ENCODE results near the gene ENTPD8. TPM values are rescaled to one million over a fixed set of nuclear protein-coding genes. Genes with fewer than 3 reads are reported as not detected.
A peak's percentile ranks its signal among the peaks of the same experiment; 100 is the strongest.
"Not testable (repeated sequence)": the region's sequence is repeated elsewhere in the genome, so short reads cannot be mapped to it uniquely, and the experiment has no call there.

The ENTPD8 gene
- total RNA-seq, 1 experiment from 2014 or later = 0.76 TPM

DNA sequence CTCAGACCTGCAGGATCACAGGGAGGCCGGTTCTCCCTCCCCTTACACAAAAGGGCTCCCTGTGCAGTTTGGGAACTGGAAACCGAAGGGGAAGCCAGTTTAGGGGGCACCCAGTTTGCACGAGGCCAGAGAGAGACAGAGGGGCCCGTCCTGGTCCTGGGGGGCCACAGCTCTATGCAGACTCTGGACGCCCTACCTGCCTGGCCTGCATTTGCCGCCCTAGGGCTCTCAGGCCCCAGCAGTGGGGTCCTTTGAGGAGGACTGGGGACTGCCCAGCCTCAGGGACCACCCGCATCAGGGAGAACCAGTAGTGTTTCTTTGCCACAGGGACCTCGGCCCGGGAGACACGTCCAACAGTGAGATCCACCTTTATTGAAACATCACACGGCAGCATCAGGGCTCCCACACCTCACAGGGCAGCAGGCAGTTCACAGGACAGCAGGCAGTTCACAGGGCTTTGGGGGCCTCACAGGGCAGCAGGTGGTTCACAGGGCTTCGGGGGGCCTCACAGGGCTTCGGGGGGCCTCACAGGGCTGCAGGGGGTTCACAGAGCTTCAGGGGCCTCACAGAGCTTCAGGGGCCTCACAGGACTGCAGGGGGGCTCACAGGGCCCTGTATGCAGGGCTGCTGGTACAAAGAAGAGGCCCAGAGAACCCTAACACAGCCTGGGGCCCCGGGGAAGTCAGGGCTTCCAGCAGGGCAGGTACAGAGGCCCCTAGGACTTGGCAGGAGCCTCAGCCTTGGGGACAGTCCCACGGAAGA, 18.6 kb upstream of the ENTPD8 start:
- no peak for DNase-seq (ENCODE audit: low spot score)

DNA sequence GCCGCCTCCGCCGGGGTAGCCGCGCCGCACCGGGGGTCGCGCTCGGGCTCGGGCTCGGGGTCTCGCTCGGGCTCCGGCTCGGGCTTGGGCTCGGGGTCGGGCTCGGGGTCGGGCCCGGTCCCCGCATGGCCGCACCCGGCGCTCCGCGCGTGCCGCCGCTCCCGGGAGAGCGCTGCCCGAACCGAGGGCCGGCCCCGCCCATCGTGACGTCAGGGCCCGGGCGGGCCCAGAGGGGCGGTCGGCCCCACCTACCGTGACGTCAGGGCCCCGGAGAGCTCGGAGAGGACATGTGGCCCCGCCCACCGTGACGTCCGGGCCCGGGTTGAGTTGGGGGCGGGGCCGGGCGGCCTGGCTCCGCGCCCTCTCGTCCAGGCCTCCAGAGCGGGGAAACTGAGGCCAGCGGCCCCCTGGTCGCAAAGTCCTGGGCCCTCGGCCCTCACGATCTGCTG, 18.0 kb upstream of the ENTPD8 start, which contains the start of gene NSMF:
NSMF (minus strand) TSS at position 183 of the 449 bp plus-strand sequence. CDS start 232 bp downstream, outside the sequence.
- peak; percentile 95 for DNase-seq (ENCODE audit: low spot score)

DNA sequence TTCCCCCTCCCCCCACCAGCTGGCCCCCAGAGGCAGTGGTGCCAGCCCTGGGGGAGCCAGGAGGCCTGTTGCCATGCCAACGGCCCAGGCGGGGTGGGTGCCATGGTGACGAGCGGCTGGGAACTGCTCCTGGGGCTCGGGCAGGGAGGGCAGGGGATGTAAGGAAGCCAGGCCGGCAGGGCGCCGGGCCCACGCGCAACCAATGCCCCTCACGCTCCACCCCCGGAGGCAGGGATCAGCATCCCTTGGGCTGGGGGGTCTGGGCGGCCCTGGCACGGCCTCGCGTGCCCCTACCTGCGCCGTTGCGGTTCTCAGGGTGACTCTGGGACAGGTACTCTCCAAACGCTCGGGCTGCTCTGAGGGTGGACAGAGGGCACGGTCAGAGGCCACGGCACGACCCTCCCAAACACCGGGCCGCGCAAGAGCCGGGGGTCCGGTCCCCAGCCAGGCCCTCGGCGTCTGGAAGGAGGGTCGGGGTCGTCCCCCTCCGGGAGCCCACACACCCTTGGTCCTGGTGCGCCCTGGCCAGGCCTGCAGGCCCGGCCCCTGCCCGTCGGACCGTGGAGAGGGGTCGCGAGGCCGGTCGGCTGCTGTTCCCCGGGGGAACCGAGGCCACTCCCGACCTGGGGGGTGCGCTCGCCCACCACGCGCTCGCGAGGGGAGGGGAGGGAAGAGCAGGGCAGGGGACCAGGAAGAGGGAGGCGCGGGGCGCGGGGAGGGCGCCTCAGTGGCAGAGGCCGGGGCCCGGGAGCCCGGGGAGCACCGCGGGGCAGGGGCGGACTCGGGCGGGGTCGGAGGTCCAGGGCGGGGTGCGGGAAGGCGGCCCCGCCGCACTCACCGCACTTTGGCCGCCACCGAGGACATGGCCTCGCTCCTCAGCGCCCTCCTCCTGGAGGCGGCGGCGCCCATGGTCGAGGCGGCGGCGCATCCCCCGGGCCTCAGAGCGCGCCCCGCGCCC, 17.3 kb upstream of the ENTPD8 start:
- no peak for DNase-seq (ENCODE audit: low spot score)

DNA sequence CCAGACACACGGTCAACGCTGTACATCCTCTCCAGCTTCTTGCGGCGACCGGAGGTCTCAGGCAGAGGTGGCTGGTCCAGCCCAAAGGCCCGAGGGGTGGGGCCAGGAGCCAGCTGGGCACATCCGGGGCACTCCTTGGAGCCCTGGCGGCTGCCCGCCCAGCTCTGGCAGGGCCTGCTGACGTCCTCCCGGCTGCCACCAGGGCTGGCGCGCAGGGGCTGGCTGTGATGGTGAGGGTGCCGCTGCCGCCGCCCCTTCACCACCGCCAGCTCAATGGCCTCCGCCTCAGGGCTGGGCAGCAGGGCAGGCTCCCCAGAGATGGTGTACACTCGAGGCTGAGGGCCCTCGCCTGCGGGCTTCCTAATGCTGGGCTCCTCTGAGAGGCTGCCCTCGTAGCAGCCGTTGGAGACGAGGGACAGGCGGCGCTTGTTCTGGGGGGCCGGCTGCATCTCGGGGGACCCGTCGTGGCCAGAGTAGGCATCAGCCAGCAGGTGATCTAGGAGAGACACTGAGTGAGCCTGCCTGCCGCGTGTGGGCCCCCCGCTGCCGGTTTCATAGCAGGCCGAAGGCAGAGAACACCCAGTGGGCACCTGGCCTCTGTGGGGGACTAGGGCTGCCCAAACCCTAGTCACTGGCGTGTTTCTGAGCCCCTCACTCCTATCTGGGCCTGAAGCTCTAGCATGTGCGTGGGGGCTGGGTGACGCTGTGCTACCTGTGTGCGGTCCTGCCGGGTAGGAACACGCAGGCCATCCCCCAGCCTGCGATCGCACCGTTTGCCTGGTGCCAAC, 16.4 kb upstream of the ENTPD8 start:
- no peak for DNase-seq (ENCODE audit: low spot score)

DNA sequence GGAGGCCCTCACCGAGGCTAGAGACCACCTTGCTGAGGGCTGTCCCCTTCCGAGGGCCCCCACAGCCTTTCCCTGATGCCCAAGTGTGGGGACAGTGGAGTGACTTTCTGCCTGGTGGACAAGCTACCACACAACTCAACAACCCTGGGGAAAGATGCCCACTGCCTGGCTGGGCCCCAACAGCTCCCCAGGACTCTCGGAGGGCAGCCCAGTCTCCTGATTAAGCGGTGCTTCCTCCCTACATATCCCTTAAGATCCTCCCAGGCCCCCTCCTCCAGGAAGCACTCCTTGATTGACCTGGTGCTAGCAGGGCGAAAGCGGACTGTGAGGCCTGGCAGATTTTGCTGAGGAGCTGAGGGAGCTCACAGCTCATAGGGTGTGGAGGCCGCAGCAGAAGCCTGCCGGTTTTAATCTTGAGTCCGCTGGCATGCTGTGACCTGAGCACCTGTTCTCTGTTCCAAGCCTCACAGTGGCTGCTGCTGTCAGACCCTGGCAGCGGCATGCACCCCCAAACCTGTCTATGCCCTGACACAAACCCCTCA, 15.8 kb upstream of the ENTPD8 start:
- no peak for DNase-seq (ENCODE audit: low spot score)

DNA sequence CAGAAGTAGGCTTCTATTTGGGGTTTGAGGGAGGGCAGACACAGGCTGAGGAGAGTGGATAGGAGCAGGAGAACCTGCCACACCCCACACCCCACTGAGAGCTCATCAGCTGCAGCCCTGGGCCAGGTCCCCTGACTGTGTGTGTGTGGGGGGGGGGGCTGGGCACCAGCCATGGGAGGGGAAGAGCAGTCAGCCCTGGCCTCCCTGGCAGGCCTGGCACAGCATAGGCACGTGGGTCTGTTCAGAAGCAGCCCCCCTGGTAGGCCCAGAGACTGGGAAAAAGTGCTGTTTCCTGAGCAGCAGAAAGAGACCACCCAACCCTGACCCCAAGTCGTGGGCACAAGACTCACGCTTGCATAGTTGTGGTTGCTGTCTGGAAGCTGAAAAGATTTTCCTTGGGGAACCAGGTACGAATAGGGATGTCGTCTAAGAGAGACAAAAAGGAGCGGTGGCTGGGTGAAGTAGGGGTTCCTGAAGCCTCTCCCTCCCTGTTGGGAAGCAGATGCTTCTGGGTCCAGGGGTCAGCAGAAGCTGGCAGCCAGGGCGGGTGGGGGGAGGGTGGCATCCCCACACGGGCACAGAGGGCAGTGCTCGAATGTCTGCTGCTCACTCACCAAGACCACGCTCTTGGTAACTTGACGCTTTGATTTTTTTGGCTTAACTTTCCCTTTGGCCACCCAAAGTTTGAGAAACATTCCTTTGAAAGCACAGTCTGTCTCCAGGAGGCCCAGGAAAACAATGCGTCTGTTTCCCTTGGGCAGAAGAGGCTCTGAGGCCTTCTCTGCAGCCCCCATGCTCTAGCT, 15.1 kb upstream of the ENTPD8 start:
- DNase-seq (ENCODE audit: low spot score) = no peak

DNA sequence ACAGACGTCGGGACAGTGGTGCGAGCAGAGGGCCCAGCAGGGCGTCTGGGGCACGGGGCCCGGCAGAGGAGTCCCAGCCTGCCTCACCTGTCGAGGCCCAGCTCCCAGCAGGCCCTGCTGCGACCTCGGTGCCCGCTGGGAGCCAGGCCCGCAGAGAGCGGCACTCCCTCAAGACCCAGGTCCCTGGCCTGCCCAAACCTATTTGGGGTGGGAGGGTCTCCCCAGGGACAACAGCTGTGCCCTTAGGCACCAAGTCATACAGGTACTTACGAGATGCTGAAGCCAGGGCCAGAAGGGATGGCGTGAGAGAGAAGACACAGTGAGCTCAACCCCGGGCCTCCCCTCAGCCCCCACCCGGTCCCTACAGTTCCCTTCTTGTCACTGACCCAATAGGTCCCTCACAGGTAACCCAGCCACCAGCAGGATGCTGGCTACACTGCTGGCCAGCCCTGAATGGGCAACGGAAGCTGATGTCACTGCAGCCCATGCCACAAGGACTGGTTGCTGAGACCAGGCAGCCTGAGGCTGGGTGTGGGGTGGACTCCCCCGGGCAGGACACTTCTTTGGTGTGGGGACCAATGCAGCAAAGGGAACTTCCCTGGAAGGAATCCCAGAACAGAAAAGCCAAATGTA, 14.3 kb upstream of the ENTPD8 start:
- DNase-seq (ENCODE audit: low spot score) = no peak

DNA sequence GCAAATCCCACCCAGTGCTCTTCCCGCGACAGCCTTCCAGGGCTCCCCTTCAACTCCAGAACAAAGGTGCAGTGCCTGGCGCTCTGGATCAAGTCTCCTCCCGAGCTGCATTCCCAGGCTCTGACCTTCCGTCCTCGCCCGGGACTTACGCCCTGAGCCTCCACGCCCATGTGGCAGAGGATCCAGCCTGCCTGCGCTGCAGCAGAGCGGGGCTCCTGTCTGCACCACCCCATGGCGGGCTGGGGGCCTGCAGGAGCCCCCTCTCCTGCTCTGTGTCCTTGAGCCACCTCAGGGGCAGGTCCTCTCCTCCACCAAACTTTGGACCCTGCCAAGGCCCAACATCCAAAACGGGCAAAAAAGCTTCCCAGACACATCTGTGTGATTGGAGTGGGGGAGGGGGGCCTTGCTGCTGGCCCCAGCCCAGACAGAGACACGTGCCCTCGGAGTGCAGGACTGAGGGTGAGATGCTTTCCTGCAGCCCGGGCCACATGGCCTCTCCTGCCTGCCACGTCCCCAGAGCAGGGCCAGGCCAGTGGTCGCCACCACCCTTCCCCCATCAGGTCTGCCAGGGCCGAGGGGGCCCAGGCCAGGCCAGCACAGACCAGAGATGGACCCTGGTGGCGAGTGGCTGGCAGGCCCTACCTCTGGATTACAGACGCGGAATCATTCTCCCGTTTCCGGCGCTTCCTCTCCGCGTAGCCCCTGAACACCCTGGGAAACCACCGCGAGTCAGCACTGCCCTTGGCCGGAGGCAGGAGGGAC, 13.6 kb upstream of the ENTPD8 start:
- DNase-seq (ENCODE audit: low spot score) = peak; percentile 61

DNA sequence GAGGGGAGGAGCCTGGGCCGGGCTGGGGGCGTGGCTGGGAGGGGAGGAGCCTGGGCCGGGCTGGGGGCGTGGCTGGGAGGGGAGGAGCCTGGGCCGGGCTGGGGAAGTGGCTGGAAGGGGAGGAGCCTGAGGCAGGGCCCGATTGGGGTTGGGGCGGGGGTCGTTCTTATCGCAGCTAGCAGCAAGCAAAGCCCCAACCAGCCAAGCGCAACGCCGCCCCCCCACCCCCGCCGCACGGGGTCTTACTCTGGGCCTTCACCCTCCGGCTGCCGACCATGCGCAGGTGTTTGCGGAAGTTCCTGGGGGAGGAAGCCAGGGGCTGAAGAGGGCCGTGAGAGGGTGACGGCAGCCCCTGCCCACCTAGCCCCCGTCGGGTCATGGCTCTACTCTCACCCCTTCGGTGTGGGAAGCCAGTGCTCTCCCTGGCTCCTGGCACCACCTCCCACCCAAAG, 13.0 kb upstream of the ENTPD8 start:
- no peak for DNase-seq (ENCODE audit: low spot score)

DNA sequence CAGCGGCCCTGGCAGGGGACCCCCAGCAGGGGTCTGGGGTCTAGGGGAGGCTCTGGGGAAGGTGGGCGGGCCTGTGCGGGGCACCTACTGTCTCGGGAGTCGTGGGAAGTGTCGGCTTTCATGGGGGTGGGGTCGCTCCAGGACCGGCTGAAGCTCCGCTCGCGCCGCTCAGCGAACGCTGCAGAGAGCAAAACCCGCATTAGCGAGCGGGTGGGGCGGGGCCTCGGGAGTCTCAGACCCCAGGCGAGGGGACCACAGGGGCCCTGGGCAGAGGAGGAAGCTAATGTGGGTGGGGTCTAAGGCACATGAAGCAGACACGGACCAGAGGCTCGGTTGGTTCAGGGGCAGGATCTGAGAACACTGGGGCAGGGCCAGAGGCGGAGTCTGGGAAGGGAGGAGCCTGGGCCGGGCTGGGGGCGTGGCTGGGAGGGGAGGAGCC, 12.5 kb upstream of the ENTPD8 start:
- no peak for DNase-seq (ENCODE audit: low spot score)

DNA sequence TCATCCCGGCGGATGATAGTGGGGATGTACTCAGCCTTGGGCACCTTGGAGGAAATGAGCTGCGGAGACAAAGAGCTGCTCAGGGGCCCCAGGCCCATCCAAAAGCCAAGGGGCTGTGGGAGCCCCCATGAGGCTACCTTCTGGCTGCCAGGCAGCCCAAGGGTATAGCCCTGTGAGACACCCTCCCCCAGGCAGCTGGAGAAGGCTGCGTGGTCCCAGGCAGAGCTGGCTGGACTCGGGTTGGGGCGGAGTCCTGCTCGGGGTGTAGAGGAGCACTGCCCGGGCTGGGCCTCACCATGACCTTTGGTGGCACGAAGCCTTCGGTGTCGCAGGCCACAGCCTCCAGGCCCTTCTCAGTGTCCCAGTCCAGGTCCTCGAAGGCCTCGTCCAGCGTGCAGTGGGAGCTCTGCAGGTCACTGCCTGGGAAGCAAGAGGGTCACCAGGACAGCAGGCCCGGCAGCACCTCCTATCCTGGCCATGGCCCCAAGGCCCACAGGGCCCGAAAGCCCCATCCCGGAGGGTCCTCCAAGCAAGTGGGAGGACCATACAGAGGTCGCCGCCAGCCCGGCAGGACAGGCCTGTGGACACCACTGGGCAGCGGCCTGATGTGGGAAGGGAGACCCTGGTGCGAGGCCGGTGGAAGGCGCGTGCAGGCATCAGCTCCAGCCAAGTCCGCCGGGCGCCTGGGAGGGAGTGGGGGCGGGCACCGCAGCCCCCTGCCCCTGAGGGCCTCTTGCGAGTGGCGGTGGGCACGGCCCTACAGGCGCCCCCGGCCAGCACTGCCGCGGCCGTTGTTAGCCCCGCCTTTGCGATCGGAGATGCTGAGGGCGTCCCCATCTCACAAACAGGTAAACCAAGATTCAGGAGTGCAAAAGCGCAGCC, 11.8 kb upstream of the ENTPD8 start:
- no peak for DNase-seq (ENCODE audit: low spot score)

DNA sequence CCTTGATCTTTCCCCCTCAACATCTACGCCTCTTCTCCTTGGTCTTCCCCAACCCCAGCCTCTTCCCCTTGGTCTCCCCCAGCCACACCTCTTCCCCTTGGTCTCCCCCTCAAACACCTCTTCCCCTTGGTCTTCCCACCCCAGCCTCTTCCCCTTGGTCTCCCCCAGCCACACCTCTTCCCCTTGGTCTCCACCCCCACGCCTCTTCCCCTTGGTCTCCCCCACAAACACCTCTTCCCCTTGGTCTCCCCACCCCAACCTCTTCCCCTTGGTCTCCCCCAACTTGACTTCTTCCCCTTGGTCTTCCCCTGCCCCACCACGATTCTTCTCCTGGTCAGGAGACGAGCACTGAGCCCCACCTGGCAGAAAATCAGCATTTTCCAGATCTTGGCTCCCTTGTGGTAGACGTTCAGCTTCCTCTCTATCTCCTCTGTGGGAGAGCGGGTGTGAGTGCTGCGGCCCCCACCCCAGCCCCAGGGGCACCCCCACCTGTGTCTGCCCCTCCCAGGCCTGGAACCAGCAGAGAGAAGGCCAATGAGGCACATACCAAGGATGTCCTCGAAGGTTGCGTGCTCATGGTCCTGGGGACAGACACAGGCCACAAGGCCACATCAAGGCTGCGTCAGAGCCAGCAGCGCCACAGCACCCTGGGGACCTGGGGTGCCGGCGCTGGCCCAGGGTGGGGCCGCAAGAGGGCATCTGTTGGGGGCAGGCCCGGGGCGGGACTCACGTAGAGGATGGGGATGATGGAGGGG, 11.0 kb upstream of the ENTPD8 start:
- DNase-seq (ENCODE audit: low spot score) = no peak

DNA sequence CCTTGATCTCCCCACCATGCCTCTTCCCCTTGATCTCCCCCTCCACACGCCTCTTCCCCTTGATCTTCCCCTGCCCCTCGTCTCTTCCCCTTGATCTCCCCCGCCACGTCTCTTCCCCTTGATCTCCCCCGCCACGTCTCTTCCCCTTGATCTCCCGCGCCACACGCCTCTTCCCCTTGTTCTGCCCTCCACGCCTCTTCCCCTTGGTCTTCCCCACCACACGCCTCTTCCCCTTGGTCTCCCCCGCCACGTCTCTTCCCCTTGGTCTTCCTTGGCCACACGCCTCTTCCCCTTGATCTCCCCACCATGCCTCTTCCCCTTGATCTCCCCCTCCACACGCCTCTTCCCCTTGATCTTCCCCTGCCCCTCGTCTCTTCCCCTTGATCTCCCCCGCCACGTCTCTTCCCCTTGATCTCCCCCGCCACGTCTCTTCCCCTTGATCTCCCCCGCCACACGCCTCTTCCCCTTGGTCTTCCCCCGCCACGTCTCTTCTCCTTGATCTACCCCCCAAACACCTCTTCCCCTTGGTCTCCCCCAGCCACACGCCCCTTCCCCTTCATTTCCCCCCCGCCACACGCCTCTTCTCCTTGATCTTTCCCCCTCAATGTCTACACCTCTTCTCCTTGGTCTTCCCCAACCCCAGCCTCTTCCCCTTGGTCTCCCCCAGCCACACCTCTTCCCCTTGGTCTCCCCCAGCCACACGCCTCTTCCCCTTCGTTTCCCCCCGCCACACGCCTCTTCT, 10.3 kb upstream of the ENTPD8 start:
- DNase-seq (ENCODE audit: low spot score) = not testable (repeated sequence)

DNA sequence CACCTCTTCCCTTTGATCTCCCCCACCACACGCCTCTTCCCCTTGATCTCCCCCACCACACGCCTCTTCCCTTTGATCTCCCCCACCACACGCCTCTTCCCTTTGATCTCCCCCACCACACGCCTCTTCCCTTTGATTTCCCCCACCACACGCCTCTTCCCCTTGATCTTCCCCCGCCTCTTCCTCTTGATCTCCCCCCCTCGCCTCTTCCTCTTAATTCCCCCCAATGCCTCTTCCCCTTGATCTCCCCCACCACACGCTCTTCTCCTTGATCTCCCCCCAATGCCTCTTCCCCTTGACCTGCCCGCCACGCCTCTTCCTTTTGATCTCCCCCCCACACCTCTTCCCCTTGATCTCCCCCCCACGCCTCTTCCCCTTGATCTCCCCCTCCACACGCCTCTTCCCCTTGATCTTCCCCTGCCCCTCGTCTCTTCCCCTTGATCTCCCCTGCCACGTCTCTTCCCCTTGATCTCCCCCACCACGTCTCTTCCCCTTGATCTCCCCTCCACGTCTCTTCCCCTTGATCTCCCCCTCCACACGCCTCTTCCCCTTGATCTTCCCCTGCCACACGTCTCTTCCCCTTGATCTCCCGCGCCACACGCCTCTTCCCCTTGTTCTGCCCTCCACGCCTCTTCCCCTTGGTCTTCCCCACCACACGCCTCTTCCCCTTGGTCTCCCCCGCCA, 9.5 kb upstream of the ENTPD8 start:
- DNase-seq (ENCODE audit: low spot score) = not testable (repeated sequence)

DNA sequence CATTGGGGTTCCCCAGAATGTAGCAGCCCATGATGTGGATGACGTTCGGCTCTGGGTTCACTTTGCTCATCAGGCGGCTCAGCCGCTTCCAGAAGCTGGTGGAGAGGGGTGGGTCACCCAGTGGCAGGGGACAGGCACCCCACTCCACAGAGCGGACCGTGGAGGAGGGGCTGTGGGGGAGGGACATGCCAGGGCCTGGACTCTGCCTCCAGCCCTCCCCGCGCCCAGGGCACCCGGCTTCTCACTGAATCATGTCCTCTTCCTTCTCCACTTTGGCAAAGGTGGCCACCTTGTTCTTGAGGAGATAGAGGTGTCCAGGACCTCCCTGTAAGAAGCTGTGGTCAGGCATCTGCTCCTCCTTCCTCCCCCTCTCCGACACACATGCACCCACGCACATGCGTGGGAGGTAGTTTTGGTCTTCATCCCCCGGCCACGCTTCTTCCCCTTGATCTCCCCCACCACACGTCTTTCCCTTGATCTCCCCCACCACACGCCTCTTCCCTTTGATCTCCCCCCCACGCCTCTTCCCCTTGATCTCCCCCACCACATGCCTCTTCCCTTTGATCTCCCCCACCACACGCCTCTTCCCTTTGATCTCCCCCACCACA, 8.9 kb upstream of the ENTPD8 start:
- no peak for DNase-seq (ENCODE audit: low spot score)

All from HT-29 (cell line).